Neuron (in vitro differentiated cells): ENCODE data around the gene DPM2.

ENCODE experiments used
- H2AFZ ChIP-seq: one replicate; pipeline ENCODE4 v1.6.1; 2013; ENCODE audit warnings: low read depth, mild to moderate bottlenecking, inconsistent platforms, low read length, moderate library complexity
- H3K27me3 ChIP-seq: one replicate; pipeline ENCODE4 v1.6.1; 2013; ENCODE audit warnings: low read length; ENCODE audit not compliant: insufficient read depth
- H3K36me3 ChIP-seq: one replicate; pipeline ENCODE4 v1.6.1; 2013; ENCODE audit warnings: low read length; ENCODE audit not compliant: insufficient read depth
- H3K4me1 ChIP-seq: one replicate; pipeline ENCODE4 v1.6.1; 2013; ENCODE audit warnings: low read length; ENCODE audit not compliant: insufficient read depth
- H3K4me3 ChIP-seq: 2 replicates; pipeline ENCODE4 v1.5.1; 2013; ENCODE audit warnings: mild to moderate bottlenecking, low read length, moderate library complexity
- H3K9me3 ChIP-seq: one replicate; pipeline ENCODE4 v1.6.1; 2013; ENCODE audit warnings: low read length

DPM2 gene

GRCh38 chr9:127944586-127945218 is 7.0 kb upstream of the DPM2 start:
- peaks cover 41% of the 10 kb centered on the region for H3K36me3 ChIP-seq
- H2AFZ ChIP-seq = no peak overlapping the region
- peaks cover 2% of the 10 kb centered on the region for H3K4me1 ChIP-seq
- no peaks in the 10 kb centered on the region for H3K27me3 ChIP-seq
- H3K9me3 ChIP-seq = no peaks in the 10 kb centered on the region
- no peak overlapping the region for H3K4me3 ChIP-seq

DNA sequence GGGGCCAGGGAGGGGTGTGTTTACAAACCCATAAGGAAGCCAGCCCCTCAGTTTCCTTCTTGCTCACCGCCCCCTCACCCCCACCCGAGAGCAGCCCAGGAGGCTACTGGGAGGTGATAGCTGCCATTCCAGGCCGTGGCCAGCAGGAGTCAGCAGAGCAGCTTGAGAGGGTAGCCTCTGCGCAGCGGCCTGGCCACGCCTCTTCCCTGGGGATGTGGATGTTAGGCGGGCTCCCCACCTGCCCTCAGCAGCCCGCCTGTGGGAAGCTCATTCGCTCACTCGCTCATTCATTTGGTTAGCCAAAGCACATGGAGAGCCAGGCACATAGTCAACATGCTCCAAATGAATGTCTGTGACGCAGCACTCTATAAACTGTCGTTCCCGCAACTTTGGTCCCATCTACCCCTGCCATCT is 6.1 kb upstream of the DPM2 start:
- Histone ChIP-seq H3K27me3 (no peaks in the 10 kb centered on the region), H3K4me3 (no peak overlapping the region), H3K4me1 (peaks cover 2% of the 10 kb centered on the region), H2AFZ (no peak overlapping the region), H3K9me3 (no peaks in the 10 kb centered on the region), H3K36me3 (peaks cover 41% of the 10 kb centered on the region)

DNA sequence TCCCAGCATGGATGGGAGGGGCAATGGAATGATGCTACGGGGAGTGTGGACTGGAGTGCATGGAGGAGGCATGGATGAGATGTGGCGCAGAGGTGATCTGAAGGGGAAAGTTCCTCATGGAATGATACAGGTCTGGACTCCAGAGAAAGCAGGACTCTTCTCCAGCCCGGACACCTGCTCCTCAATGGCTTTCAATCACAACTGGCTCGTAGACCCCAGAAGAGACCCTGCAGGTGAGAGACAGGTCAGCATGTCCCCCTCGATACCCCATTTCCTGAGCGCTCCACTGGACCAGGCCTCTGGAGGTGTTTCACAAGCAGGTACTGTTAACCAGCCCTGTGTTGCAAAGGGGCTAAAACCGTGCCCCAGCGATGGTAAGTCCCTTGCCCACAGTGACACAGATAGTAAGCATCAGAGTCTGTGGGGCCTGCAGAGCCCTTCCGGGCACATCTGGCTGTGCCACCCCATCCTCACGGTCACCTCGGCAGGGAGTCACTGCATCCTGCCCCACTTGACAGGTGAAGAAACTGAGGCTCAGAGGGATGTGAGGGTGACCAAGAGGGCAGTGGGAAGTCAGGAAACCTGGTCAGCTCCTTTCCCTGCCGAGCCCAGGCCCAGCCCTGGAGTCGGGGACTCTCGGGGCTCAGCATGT is 5.5 kb upstream of the DPM2 start:
- no peak overlapping the region for H2AFZ ChIP-seq
- no peaks in the 10 kb centered on the region for H3K9me3 ChIP-seq
- H3K4me1 ChIP-seq = peaks cover 2% of the 10 kb centered on the region
- H3K4me3 ChIP-seq = no peak overlapping the region
- H3K27me3 ChIP-seq = no peaks in the 10 kb centered on the region
- peaks cover 40% of the 10 kb centered on the region for H3K36me3 ChIP-seq

GRCh38 chr9:127942216-127943010 is 4.8 kb upstream of the DPM2 start:
- Histone ChIP-seq H2AFZ (no peak overlapping the region), H3K27me3 (no peaks in the 10 kb centered on the region), H3K36me3 (peaks cover 37% of the 10 kb centered on the region), H3K4me1 (peaks cover 2% of the 10 kb centered on the region), H3K4me3 (no peak overlapping the region), H3K9me3 (no peaks in the 10 kb centered on the region)

GRCh38 chr9:127941961-127942215 is 4.2 kb upstream of the DPM2 start:
- Histone ChIP-seq H3K27me3 (no peaks in the 10 kb centered on the region), H2AFZ (no peak overlapping the region), H3K9me3 (no peaks in the 10 kb centered on the region), H3K4me1 (peaks cover 5% of the 10 kb centered on the region), H3K4me3 (no peak overlapping the region), H3K36me3 (peaks cover 37% of the 10 kb centered on the region)

DNA sequence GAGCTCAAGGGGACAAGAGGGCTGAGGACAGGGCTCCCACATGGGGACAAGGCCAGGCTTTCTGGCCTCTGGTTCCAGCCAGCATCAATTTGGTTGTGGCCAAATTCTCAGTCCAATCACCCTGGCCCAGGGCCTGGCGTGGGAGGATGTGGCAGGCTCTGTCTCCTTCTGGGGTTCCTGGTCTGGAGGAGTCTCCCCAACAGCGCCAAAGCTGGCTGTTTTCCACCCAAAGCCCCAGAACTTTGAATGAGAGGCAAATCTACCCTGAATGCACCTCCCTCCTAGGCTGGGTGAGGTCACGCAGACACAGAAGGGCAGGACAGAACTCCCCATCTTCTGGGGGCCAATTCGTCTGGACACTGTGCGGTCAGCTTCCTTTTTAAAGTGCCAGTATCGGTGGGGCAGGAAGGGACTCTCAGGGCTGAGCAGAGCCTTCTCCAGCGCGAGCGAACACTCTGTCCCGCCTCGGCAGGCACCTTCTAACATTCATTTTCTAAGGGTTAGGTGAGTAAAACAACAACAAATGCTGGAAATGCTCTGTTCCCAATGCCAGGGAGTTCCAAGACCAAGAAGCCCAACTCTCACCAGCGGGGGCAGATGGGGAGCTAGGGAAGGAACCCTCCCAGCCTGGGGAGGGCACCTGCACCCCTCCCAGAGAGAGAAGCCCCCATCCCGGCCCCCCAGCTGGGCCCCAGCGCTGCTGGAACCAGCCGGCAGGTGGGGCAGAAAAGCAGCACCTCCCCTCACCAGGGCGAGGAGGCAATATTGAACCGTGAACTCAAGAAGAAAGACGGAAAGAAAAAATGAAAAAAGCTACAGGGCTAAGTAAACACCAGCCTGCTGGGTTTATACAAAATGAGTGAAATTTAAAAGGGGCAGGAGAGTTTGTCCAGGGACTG is 3.7 kb upstream of the DPM2 start:
- H2AFZ ChIP-seq = no peak overlapping the region
- no peak overlapping the region for H3K4me3 ChIP-seq
- no peaks in the 10 kb centered on the region for H3K9me3 ChIP-seq
- H3K27me3 ChIP-seq = no peaks in the 10 kb centered on the region
- H3K4me1 ChIP-seq = peaks cover 11% of the 10 kb centered on the region
- H3K36me3 ChIP-seq = peaks cover 37% of the 10 kb centered on the region

- Histone ChIP-seq H3K9me3 (no peaks in the 10 kb centered on the region), H3K27me3 (no peaks in the 10 kb centered on the region), H3K4me3 (no peak overlapping the region), H3K4me1 (peaks cover 18% of the 10 kb centered on the region), H3K36me3 (peaks cover 33% of the 10 kb centered on the region), H2AFZ (no peak overlapping the region)
Observed at GRCh38 chr9:127940593-127940992, 2.9 kb upstream of the DPM2 start.

DNA sequence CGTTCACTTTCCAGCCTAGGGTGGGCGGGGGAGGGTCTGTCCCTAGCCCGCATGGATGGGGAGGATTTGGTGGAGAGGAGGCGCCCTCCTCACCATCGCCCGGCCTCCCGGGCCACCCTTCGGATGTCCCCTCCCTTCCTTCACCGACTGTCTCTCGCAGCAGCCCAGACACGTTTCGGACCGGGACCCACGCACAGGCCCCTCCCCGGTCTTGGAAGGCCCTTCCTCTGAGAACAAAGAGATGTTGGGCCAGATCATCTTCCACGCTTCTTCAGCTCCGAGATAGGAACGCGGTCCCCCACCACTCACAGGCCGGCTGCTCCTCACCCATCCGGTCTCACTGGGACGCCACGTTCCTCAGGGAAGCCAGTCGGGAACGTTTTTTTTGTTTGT is 640 bp upstream of the DPM2 start:
- H3K27me3 ChIP-seq = no peaks in the 10 kb centered on the region
- H3K4me1 ChIP-seq = peaks cover 20% of the 10 kb centered on the region
- H2AFZ ChIP-seq = no peak overlapping the region
- peaks cover 26% of the 10 kb centered on the region for H3K36me3 ChIP-seq
- no peak overlapping the region for H3K4me3 ChIP-seq
- H3K9me3 ChIP-seq = no peaks in the 10 kb centered on the region

DNA sequence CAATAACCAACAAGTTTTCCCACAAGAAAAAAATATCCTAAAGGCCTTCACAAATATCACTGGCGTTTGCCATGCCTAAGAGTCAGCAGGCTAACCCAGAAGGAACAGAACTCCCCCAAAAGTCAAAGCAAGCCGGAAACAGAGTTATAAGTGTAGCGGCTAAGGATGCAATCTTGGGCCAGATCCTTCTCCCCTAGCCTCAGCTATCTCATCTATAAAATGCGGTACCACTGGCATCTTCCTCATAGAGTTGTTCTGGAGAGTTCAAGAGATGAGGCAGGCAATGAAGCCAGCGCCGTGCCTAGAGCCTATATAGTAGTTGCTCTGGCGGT is 632 bp downstream of the DPM2 start:
- Histone ChIP-seq H3K9me3 (no peaks in the 10 kb centered on the region), H3K4me1 (peaks cover 18% of the 10 kb centered on the region), H3K36me3 (peaks cover 18% of the 10 kb centered on the region), H3K4me3 (peak overlapping the region; percentile 88), H3K27me3 (no peaks in the 10 kb centered on the region), H2AFZ (no peak overlapping the region)

DNA sequence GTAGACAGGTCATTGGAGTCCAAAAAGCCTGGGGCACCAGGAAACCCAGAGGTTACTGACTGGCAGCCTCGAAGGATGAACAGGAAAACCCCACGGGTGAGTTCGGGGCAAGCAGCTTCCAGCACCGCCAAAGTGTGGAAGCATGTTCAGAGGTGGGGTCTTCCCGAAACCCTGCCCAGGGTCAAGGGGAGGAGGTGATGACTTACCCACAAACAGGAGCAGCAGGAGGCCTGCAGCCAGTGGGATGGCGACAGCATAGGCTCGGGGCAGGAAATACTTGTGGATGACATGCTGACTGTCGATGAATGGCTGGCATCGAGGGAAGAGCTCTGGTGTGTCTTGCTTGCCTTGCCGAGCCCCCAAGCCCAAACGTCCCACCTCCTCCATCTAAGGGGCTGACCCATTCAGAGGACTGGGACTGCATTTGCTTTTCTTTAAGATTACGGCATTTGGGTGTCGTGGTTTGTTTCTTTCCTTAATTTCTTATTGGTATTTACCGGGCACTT is 1.3 kb downstream of the DPM2 start:
- Histone ChIP-seq H3K4me3 (peak overlapping the region; percentile 88), H3K9me3 (no peaks in the 10 kb centered on the region), H3K4me1 (peaks cover 20% of the 10 kb centered on the region), H2AFZ (no peak overlapping the region), H3K36me3 (peaks cover 18% of the 10 kb centered on the region), H3K27me3 (no peaks in the 10 kb centered on the region)

- H3K4me3 ChIP-seq = no peak overlapping the region
- no peaks in the 10 kb centered on the region for H3K9me3 ChIP-seq
- H3K36me3 ChIP-seq = peaks cover 12% of the 10 kb centered on the region
- H3K4me1 ChIP-seq = peaks cover 27% of the 10 kb centered on the region
- no peaks in the 10 kb centered on the region for H3K27me3 ChIP-seq
- H2AFZ ChIP-seq = no peak overlapping the region
Observed at GRCh38 chr9:127935765-127936221, 1.9 kb downstream of the DPM2 start.

DNA sequence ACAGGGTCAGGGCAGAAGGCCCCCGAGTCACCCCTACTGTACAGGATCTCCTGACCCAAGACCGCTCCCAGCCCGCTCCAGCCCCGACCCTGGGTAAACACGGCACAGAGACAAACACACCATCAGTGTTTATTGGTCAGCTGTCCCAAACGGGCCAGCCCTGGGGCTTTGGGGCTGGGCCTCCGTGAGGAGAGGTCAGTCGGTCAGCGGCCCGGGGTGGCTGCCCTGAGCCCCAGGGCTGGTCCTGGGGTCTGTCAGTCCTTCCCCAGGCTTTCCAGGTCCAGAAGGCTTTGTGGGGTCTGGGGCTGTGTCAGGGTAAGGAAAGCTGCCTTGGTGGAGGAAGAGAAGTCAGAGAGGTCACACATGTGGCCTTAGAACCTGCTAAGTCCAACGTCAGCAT is 2.7 kb downstream of the DPM2 start:
- Histone ChIP-seq H3K4me1 (peaks cover 31% of the 10 kb centered on the region), H3K4me3 (no peak overlapping the region), H2AFZ (no peak overlapping the region), H3K9me3 (no peaks in the 10 kb centered on the region), H3K27me3 (no peaks in the 10 kb centered on the region), H3K36me3 (peaks cover 4% of the 10 kb centered on the region)

GRCh38 chr9:127934248-127934647 is 3.4 kb downstream of the DPM2 start:
- H3K9me3 ChIP-seq = no peaks in the 10 kb centered on the region
- H3K4me1 ChIP-seq = peaks cover 31% of the 10 kb centered on the region
- no peak overlapping the region for H3K4me3 ChIP-seq
- no peak overlapping the region for H2AFZ ChIP-seq
- H3K27me3 ChIP-seq = no peaks in the 10 kb centered on the region
- peaks cover 4% of the 10 kb centered on the region for H3K36me3 ChIP-seq
